Cerebellar cortex (tissue), 1 donor: ENCODE results near the gene KRIT1.

ENCODE experiments used
- DNase-seq: peaks from one replicate; pipeline ENCODE4 v3.0.0-alpha.2; 2015; ENCODE audit warnings: low spot score

The KRIT1 gene

GRCh38 chr7:92150450-92151017 is 95.2 kb downstream of the KRIT1 start:
- DNase-seq: no peak

- no peak for DNase-seq
Measured at GRCh38 chr7:92149736-92150239, 95.9 kb downstream of the KRIT1 start.
